GM12891 (cell line): ENCODE data around the gene TSPOAP1.
A peak's percentile ranks its signal among the peaks of the same experiment; 100 is the strongest.
"Not testable (repeated sequence)": the region's sequence is repeated elsewhere in the genome, so short reads cannot be mapped to it uniquely, and the experiment has no call there.

Experiments used
- DNase-seq: peaks from one replicate; pipeline ENCODE4 v3.0.0; 2011; ENCODE audit warnings: low spot score; ENCODE audit not compliant: insufficient read length
- FAIRE-seq: peaks from 2 replicates; lab custom pipeline; 2011; peaks lifted over from hg19 to GRCh38; lab: Jason Lieb, UNC
- PAX5 ChIP-seq: IDR thresholded peaks from 2 replicates; pipeline ENCODE4 v1.6.1; 2011; ENCODE audit warnings: low read length, moderate library complexity, mild to moderate bottlenecking; ENCODE audit not compliant: insufficient read depth, severe bottlenecking
- POLR2A ChIP-seq: IDR thresholded peaks from 2 replicates; pipeline ENCODE4 v1.6.1; 2011; ENCODE audit warnings: low read depth, low read length, control low read depth
- POLR2AphosphoS5 ChIP-seq: IDR thresholded peaks from 2 replicates; pipeline ENCODE4 v1.6.1; 2011; ENCODE audit warnings: low read depth, low read length, control low read depth
- POU2F2 ChIP-seq: IDR thresholded peaks from 2 replicates; pipeline ENCODE4 v1.6.1; 2011; ENCODE audit warnings: low read depth, mild to moderate bottlenecking, control low read depth, low read length, moderate library complexity
- SPI1 ChIP-seq: IDR thresholded peaks from 2 replicates; pipeline ENCODE4 v1.6.1; 2011; ENCODE audit warnings: low read depth, low read length, control low read depth
- TAF1 ChIP-seq: IDR thresholded peaks from 2 replicates; pipeline ENCODE4 v1.6.1; 2011; ENCODE audit warnings: low read depth, low read length, control low read depth

TSPOAP1 gene

DNA sequence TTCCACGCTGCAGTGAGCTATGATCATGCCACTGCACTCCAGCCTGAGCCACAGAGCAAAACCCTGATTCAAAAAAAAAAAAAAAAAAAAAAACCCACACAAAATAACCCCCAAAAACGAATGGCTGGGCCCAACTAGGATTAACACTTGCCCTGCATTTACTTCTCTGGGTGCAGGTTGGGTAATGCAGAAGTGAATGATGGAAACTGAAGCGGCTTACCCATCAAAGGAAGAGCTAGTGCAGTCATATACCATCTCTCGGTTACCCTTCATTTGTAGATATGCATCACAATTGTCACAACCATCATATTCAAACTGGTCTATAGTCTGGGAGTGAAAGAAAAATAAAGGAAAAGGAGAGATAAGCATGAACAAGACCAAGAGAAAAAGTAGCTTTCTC is 22.6 kb upstream of the TSPOAP1 start:
- FAIRE-seq (no peak), DNase-seq (no peak)
- TF ChIP-seq SPI1: no peak
- TF ChIP-seq POLR2AphosphoS5: no peak; the same call in 1 of the 2 replicates
- TF ChIP-seq TAF1: no peak
- TF ChIP-seq PAX5: no peak
- TF ChIP-seq POLR2A: no peak
- no peak for TF ChIP-seq POU2F2

DNA sequence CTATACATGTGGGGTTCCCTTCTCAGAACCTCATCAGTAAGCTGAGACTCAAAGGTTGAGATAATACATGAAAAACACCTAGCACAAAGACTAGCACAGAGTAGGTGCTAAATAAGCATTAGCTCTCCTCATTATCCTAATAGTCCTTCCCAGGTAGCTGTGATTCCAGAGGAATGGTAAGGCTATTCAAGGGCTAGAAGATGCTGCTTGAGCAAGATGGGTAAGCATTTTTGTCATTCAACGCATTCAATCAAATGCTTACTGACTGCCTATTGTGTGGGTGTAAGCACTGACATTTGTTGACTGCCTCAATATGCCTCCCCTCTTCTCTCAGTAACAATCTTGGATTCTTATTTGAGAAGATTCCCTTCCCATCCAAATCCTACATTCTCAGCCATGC is 19.4 kb upstream of the TSPOAP1 start:
- FAIRE-seq: no peak
- no peak for TF ChIP-seq PAX5
- TF ChIP-seq SPI1: no peak
- TF ChIP-seq POLR2AphosphoS5: 0 out of 2 replicates have a peak, but pooled peaks have one; percentile 43
- no peak for TF ChIP-seq TAF1
- TF ChIP-seq POLR2A: no peak
- no peak for TF ChIP-seq POU2F2
- DNase-seq: no peak

DNA sequence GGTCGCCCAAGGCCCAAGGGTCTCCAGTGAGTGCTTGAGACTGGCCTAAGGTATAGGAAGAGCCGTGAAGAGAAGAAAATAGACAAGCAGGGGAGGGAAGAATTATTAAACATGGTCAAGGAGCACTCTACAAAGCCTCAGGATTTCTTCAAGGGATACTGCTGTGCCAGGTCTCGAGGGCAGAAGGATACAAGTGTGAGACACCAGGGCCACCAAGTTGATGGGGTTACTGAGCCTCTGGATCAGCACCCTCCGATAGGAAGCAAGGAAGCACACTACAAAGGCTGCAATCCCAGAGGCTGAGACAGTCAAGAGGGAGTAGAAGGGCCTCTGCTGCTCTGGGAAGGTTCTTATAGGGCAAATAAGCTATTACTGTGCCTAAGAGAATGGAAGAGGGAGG is 16.9 kb upstream of the TSPOAP1 start:
- FAIRE-seq (no peak), DNase-seq (no peak)
- TF ChIP-seq POLR2A (no peak), POLR2AphosphoS5 (no peak), POU2F2 (no peak), SPI1 (no peak), PAX5 (no peak), TAF1 (no peak)

DNA sequence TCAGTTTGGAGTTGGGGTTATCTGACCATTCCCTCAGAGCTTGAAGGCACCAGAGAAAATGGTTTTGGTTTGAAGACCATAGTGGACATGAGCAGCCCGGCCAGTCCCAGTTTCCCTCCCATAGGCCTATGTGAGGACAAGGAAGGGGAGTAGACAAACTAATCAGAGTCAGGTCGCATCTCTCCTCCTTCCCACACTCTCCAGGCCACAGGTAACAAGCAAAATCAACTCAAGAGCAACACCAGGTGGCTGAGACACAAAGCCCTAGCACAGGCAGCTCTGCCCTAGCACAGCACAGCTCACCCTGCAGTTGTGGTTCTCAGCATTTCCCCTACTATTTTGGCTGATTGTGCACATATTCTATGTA is 16.2 kb upstream of the TSPOAP1 start:
- TF ChIP-seq POLR2AphosphoS5: no peak
- no peak for TF ChIP-seq SPI1
- no peak for TF ChIP-seq POU2F2
- TF ChIP-seq POLR2A: no peak
- no peak for TF ChIP-seq PAX5
- TF ChIP-seq TAF1: no peak
- FAIRE-seq (no peak), DNase-seq (peak; percentile 5)

DNA sequence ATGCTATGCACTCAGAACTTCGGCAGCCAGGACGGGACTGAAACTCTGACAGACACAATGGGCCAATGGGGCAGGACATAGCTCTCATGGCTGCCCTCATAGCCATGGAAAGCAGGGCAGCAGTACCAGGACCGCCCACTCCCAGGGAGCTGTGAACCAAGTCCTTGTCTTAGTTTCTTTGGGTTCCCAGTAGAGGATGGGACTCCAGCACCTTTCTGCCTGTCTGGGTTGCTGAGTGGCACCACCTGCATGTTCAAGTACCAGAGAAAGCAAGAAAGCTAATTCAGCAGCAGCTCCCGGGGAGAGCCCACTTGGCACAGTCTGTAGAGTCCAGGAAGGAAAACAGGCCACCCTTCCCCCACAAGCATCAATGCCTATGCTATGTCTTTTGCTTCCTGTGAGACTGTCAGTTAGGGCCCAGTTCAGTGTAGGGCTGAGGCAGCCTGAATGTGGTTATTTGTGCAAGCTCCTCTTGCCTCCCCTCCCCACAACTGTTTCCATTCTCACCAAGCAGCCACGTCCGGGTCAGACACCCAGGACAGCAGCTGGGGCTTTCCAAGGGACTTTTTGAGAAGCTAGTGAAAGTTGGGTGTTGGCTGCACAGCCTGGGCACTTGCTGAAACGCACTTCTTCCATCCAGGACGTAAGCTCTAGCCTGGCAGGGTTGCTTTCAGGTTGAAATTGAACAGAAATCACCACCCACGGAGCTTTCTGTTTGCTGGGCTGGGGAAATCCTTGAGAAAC is 15.6 kb upstream of the TSPOAP1 start:
- peak; percentile 96 for FAIRE-seq
- TF ChIP-seq POU2F2: peak; percentile 87; the same call in 1 of the 2 replicates
- no peak for TF ChIP-seq PAX5
- TF ChIP-seq POLR2AphosphoS5: peak; percentile 91
- TF ChIP-seq SPI1: no peak
- peak; percentile 88 for TF ChIP-seq TAF1
- peak; percentile 94 for TF ChIP-seq POLR2A
- DNase-seq: peak; percentile 35

DNA sequence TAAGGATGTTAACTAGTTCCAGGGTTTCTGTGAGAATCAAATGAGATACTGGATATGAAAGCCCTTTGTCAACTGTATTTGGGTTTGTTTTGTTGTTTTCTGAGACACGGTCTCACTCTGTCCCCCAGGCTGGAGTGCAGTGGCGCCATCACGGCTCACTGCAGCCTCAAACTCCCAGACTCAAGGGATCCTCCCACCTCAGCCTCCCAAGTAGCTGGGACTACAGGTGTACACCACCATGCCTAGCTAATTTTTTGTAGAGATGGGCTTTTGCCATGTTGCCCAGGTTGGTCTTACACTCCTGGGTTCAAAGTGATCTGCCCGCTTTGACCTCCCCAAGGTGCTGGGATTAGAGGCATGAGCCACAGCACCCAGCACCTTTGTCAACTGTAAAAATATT is 14.5 kb upstream of the TSPOAP1 start:
- DNase-seq (no peak), FAIRE-seq (no peak)
- TF ChIP-seq POLR2A (no peak), POLR2AphosphoS5 (no peak), PAX5 (no peak), TAF1 (no peak), POU2F2 (no peak), SPI1 (no peak)

DNA sequence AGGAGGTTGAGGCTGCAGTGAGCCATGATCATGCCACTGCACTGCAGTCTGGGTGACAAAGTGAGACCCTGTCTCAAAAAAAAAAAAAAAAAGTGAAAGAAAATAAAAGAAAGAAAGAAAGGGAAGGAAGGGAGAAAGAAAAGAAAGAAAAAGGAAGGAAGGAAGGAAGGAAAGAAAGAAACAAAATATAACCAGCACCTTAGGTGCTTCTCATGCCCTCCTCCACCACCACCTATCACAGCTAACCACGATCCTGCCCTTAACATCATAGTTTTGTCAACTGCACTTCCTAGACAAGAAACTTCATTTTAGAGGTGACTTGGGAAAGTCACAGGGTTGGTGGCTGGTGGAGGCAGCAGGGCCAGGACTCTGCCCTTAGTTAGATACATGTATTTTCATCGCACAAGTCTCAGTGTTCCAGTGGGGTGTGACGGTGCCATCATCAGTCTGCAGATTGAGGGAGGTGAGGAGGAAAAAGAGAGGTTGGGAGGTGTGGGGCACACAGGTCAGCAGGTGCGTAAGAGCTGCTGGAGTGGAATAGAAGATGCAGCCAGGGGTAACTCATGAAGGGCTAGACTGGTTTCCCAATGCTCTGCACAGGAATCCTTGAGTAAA is 13.4 kb upstream of the TSPOAP1 start:
- no peak for DNase-seq
- TF ChIP-seq POU2F2: no peak
- peak; percentile 68; the same call in 1 of the 2 replicates for TF ChIP-seq POLR2AphosphoS5
- peak; percentile 35 for FAIRE-seq

DNA sequence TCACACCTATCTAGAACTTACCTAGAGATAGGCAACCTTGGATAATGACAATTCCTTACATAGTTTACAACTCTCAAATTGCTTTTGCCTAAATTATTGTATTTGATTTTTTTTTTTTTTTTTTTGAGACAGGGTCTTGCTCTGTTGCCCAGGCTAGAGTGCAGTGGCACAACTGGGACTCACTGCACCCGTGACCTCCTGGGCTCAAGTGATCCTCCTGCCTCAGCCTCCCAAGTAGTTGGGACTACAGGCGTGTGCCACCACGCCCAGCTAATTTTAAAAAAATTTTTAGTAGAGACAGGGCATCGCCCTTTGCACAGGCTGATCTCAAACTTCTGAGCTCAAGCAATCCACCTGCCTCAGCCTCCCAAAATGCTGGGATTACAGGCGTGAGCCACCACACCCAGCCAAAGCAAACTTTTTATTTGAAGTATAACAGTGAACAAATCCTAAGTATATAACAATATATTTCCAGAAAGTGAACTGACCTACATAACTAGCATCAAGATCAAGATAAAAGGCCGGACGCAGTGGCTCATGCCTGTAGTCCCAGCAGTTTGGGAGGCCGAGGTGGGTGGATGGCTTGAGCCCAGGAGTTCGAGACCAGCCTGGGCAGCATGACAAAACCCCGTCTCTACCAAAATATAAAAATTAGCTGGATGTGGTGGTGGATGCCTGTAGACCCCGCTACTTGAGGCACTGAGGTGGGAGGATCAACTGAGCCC is 12.7 kb upstream of the TSPOAP1 start:
- DNase-seq: not testable (repeated sequence)
- FAIRE-seq: peak; percentile 13

DNA sequence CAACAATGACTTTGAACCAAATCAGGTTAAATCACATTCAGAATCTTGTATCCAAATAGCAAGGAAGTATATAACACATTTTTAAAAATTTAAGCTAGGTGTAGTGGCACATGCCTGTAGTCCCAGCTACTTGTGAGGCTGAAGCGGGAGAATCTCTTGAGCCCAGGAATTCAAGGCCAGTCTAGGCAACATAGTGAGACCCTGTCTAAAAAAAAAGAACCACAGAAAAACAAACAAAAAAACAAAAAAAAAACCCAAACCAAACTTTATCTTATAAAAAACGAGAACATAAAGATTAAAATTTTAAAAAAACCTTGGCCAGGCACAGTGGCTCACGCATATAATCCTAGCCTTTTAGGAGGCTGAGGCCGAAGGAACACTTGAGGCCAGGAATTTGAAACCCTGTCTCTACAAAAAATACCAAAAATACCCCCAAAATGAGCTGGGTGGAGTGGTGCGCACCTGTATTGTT is 11.8 kb upstream of the TSPOAP1 start:
- no peak for DNase-seq
- TF ChIP-seq POLR2A (no peak), SPI1 (no peak), TAF1 (no peak), PAX5 (no peak), POU2F2 (no peak), POLR2AphosphoS5 (no peak)
- no peak for FAIRE-seq
